HEK293 (cell line): ENCODE results near the gene TRAF4.

Source experiments
- EGR2 ChIP-seq: fragments of 450-650 bp; formaldehyde crosslinking; IDR thresholded peaks from 2 replicates; pipeline ENCODE4 v1.5.1; 2016; ENCODE audit warnings: low read depth, missing biosample characterization, missing genetic modification characterization
- HIC1 ChIP-seq: fragments of 450-650 bp; formaldehyde crosslinking; IDR thresholded peaks from 2 replicates; pipeline ENCODE4 v1.5.1; 2016; ENCODE audit warnings: missing biosample characterization, missing genetic modification characterization
- KLF17 ChIP-seq: fragments of 450-650 bp; formaldehyde crosslinking; IDR thresholded peaks from 2 replicates; pipeline ENCODE4 v1.5.1; 2016; ENCODE audit warnings: missing biosample characterization, missing genetic modification characterization
- MEIS1 ChIP-seq: sonication (generic); formaldehyde crosslinking; IDR thresholded peaks from 2 replicates; pipeline ENCODE4 v1.8.1; 2022; ENCODE audit warnings: missing genetic modification reagents, mild to moderate bottlenecking, borderline replicate concordance
- MYNN ChIP-seq: fragments of 450-650 bp; formaldehyde crosslinking; IDR thresholded peaks from 2 replicates; pipeline ENCODE4 v1.5.1; 2016; ENCODE audit warnings: missing biosample characterization, missing genetic modification characterization, borderline replicate concordance
- REST ChIP-seq: fragments of 450-650 bp; formaldehyde crosslinking; IDR thresholded peaks from 2 replicates; pipeline ENCODE4 v1.5.1; 2016; ENCODE audit warnings: missing biosample characterization, missing genetic modification characterization
- ZBTB20 ChIP-seq: fragments of 450-650 bp; formaldehyde crosslinking; IDR thresholded peaks from 2 replicates; pipeline ENCODE4 v1.5.1; 2016; ENCODE audit warnings: missing biosample characterization, missing genetic modification characterization
- ZNF146 ChIP-seq: fragments of 450-650 bp; formaldehyde crosslinking; IDR thresholded peaks from 2 replicates; pipeline ENCODE4 v1.5.1; 2016; ENCODE audit warnings: missing biosample characterization, missing genetic modification characterization
- ZNF23 ChIP-seq: fragments of 450-650 bp; formaldehyde crosslinking; IDR thresholded peaks from 2 replicates; pipeline ENCODE4 v1.5.1; 2016; ENCODE audit warnings: missing biosample characterization, missing genetic modification characterization, borderline replicate concordance
- ZNF292 ChIP-seq: fragments of 450-650 bp; formaldehyde crosslinking; IDR thresholded peaks from 2 replicates; pipeline ENCODE4 v1.5.1; 2016; ENCODE audit warnings: low read depth, missing biosample characterization, missing genetic modification characterization, borderline replicate concordance
- ZNF324 ChIP-seq: fragments of 450-650 bp; formaldehyde crosslinking; IDR thresholded peaks from 2 replicates; pipeline ENCODE4 v1.5.1; 2016; ENCODE audit warnings: missing biosample characterization, missing genetic modification characterization
- ZNF341 ChIP-seq: fragments of 450-650 bp; formaldehyde crosslinking; IDR thresholded peaks from 2 replicates; pipeline ENCODE4; 2016; ENCODE audit warnings: low read depth, missing biosample characterization, missing genetic modification characterization
- ZNF501 ChIP-seq: fragments of 450-650 bp; formaldehyde crosslinking; IDR thresholded peaks from 2 replicates; pipeline ENCODE4 v1.5.1; 2016; ENCODE audit warnings: missing biosample characterization, missing genetic modification characterization
- ZNF561 ChIP-seq: fragments of 450-650 bp; IDR thresholded peaks from 2 replicates; pipeline ENCODE4 v1.5.1; 2018; ENCODE audit warnings: missing biosample characterization, missing genetic modification characterization, borderline replicate concordance
- ZNF76 ChIP-seq: fragments of 450-650 bp; formaldehyde crosslinking; IDR thresholded peaks from 2 replicates; pipeline ENCODE4; 2016; ENCODE audit warnings: low read depth, missing biosample characterization, missing genetic modification characterization, borderline replicate concordance
- ZSCAN23 ChIP-seq: fragments of 450-650 bp; formaldehyde crosslinking; IDR thresholded peaks from 2 replicates; pipeline ENCODE4 v1.5.1; 2016; ENCODE audit warnings: missing biosample characterization, missing genetic modification characterization
- ZSCAN30 ChIP-seq: fragments of 450-650 bp; IDR thresholded peaks from 2 replicates; pipeline ENCODE4 v1.5.1; 2018; ENCODE audit warnings: missing biosample characterization, mild to moderate bottlenecking, missing genetic modification characterization, moderate library complexity
- TF ChIP-seq, protein P1 (sequence below): fragments of 450-650 bp; formaldehyde crosslinking; IDR thresholded peaks from 2 replicates; pipeline ENCODE4 v1.5.1; 2016; ENCODE audit warnings: missing biosample characterization, missing genetic modification characterization

Gene TRAF4

GRCh38 chr17:28725166-28725659 lies 18.6 kb upstream of the TRAF4 start (continued):
- TF ChIP-seq REST (tag by site-specific recombination) (peak; percentile 12; the same call in 1 of the 2 replicates), MYNN (tag by site-specific recombination) (no peak), KLF17 (tag by site-specific recombination) (peak; percentile 13), ZNF292 (tag by site-specific recombination) (no peak), ZSCAN23 (tag by site-specific recombination) (peak; percentile 11; the same call in 1 of the 2 replicates), ZNF146 (peak; percentile 2; the same call in 1 of the 2 replicates), ZNF76 (no peak), ZNF561 (tag by site-specific recombination) (0 out of 2 replicates have a peak, but pooled peaks have one; percentile 53), ZNF501 (tag by site-specific recombination) (peak; percentile 78; the same call in 1 of the 2 replicates), ZSCAN30 (tag by site-specific recombination) (peak; percentile 67), ZNF341 (tag by site-specific recombination) (no peak), MEIS1 (no peak), HIC1 (tag by site-specific recombination) (peak; percentile 84; the same call in 1 of the 2 replicates), ZNF23 (no peak), ZNF324 (peak; percentile 80), ZBTB20 (tag by site-specific recombination) (no peak), EGR2 (tag by site-specific recombination) (peak; percentile 30; the same call in 1 of the 2 replicates)
- TF ChIP-seq, protein P1, sequence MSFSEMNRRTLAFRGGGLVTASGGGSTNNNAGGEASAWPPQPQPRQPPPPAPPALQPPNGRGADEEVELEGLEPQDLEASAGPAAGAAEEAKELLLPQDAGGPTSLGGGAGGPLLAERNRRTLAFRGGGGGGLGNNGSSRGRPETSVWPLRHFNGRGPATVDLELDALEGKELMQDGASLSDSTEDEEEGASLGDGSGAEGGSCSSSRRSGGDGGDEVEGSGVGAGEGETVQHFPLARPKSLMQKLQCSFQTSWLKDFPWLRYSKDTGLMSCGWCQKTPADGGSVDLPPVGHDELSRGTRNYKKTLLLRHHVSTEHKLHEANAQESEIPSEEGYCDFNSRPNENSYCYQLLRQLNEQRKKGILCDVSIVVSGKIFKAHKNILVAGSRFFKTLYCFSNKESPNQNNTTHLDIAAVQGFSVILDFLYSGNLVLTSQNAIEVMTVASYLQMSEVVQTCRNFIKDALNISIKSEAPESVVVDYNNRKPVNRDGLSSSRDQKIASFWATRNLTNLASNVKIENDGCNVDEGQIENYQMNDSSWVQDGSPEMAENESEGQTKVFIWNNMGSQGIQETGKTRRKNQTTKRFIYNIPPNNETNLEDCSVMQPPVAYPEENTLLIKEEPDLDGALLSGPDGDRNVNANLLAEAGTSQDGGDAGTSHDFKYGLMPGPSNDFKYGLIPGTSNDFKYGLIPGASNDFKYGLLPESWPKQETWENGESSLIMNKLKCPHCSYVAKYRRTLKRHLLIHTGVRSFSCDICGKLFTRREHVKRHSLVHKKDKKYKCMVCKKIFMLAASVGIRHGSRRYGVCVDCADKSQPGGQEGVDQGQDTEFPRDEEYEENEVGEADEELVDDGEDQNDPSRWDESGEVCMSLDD (tag by site-specific recombination), result no peak
- TF ChIP-seq, all 188 proteins: peak for 38
